Chondrocyte (in vitro differentiated cells): Measurements from ENCODE around the gene GINS2. TPM values are rescaled to one million over a fixed set of nuclear protein-coding genes. Genes with fewer than 3 reads are reported as not detected.

Experiments used
- DNase-seq: peaks from one replicate; pipeline ENCODE4 v3.0.0; 2021; ENCODE audit warnings: mixed read lengths, low spot score
- H3K27ac Mint-ChIP-seq: one replicate; pipeline ENCODE4 v1.8.0; 2021; ENCODE audit warnings: mild to moderate bottlenecking, moderate library complexity, mixed read lengths; ENCODE audit not compliant: unreplicated experiment
- H3K27me3 Mint-ChIP-seq: 2 replicates; pipeline ENCODE4 v1.8.0; 2021; ENCODE audit warnings: low read depth, mixed read lengths
- H3K36me3 Mint-ChIP-seq: 2 replicates; pipeline ENCODE4 v1.8.0; 2021; ENCODE audit warnings: low read depth, mixed read lengths
- H3K4me1 Mint-ChIP-seq: 2 replicates; pipeline ENCODE4 v1.8.0; 2021; ENCODE audit warnings: low read depth, mild to moderate bottlenecking, mixed read lengths
- H3K4me3 Mint-ChIP-seq: one replicate; pipeline ENCODE4 v1.8.0; 2021; ENCODE audit warnings: mild to moderate bottlenecking, moderate library complexity, mixed read lengths; ENCODE audit not compliant: unreplicated experiment
- H3K9me3 Mint-ChIP-seq: 2 replicates; pipeline ENCODE4 v1.8.0; 2021; ENCODE audit warnings: low read depth, mixed read lengths
- total RNA-seq: library from RNA; stranded (reverse); gene quantifications from 3 replicates; pipeline ENCODE4 v1.2.1, GENCODE V29; 2021
- TF ChIP-seq, protein P1 (sequence below): fragments of 200-600 bp; sonication (generic); IDR thresholded peaks from 2 replicates; pipeline ENCODE4 v1.5.0; 2021; ENCODE audit warnings: antibody characterized with exemption, mild to moderate bottlenecking, moderate library complexity

GINS2 gene
- total RNA-seq, 1 donor from 2014 or later = 3.8 TPM

DNA sequence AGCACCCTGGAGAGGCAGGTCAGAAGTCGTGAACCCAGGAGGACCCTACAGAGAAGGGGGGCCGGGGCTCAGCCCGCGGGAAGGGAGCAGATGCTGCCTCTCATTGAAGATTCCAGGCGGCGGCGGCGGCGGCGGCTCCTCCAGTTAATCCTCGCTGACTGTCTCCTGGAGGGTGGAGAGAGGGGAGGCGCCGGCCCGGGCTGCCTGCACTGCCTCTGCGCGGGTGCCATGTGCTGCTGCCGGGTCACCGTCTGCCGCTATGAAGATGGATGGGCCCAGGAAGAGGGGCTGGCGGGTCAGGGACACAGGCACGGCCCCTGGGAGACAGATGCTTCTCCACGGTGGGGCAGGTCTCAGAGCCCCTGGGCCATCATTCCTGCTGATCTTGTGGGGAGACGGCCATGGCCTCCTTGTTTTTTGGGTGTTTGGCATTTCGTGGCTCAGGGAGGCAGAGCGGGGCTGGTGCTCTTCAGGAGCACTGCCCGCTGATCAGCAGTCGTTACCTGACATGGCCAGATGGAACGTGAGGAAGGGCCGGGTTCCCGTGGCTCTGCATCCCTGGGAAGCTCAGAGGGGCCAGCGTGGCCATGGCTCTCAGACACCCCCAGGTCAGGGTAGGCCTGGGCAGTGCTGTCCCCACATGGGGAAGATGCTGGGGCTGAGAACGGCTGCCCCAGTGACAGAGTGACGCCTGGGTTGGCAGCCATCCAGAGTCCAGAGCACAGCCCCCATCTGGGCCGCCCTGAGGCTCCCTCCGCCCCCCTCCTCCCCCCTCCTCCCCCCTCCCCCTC lies 36.1 kb downstream of the GINS2 start:
- no peak for DNase-seq
- Mint-ChIP-seq H3K4me1 (peaks cover 11% of the 10 kb centered on the region), H3K9me3 (no peaks in the 10 kb centered on the region), H3K27ac (peak overlapping the region; percentile 3), H3K27me3 (no peaks in the 10 kb centered on the region), H3K4me3 (no peak overlapping the region), H3K36me3 (peaks cover 4% of the 10 kb centered on the region)
- TF ChIP-seq, protein P1, sequence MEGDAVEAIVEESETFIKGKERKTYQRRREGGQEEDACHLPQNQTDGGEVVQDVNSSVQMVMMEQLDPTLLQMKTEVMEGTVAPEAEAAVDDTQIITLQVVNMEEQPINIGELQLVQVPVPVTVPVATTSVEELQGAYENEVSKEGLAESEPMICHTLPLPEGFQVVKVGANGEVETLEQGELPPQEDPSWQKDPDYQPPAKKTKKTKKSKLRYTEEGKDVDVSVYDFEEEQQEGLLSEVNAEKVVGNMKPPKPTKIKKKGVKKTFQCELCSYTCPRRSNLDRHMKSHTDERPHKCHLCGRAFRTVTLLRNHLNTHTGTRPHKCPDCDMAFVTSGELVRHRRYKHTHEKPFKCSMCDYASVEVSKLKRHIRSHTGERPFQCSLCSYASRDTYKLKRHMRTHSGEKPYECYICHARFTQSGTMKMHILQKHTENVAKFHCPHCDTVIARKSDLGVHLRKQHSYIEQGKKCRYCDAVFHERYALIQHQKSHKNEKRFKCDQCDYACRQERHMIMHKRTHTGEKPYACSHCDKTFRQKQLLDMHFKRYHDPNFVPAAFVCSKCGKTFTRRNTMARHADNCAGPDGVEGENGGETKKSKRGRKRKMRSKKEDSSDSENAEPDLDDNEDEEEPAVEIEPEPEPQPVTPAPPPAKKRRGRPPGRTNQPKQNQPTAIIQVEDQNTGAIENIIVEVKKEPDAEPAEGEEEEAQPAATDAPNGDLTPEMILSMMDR = no peak

DNA sequence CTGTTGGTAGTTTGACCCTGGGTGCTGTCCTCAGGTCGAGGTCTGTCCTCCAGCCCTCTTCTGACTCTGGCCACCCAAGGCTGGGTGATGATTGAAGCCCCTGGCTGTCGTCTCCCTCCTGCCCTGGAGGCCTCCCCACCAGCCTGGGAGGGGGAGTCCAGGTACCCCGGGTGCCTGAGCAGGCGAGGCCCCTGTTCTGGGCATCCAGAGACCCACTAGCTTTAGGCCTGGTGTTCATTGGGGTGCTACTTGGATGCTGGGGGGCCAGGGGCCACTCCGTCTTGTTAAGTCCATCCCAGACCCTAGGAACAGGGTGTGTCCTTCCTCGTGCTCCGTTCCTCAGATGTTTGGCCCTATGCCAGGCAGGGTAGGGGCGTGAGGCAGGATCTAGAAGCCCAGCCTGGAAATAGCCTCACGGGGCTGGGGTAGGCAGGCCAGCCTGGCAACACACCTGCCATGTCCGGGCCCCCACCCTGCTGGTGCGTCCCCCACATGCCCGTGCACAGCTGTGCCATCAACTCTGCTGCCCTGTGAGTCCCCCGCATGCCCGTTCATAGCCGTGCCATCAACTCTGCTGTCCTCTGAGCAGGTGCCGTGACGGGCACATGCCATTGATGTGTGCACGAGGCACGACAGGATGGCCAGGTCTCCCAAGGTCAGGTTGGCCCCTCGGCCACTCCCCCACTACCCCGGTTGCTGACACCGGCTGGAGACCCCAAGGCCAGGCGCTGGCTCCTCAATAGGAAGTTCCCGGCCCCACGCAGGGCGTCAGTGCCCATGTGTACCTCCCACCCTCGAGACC lies 36.9 kb downstream of the GINS2 start:
- Mint-ChIP-seq H3K27me3 (no peaks in the 10 kb centered on the region), H3K4me3 (no peak overlapping the region), H3K9me3 (no peaks in the 10 kb centered on the region), H3K27ac (no peak overlapping the region), H3K36me3 (peaks cover 4% of the 10 kb centered on the region), H3K4me1 (peaks cover 11% of the 10 kb centered on the region)
- TF ChIP-seq, protein P1 = no peak
- DNase-seq = no peak

DNA sequence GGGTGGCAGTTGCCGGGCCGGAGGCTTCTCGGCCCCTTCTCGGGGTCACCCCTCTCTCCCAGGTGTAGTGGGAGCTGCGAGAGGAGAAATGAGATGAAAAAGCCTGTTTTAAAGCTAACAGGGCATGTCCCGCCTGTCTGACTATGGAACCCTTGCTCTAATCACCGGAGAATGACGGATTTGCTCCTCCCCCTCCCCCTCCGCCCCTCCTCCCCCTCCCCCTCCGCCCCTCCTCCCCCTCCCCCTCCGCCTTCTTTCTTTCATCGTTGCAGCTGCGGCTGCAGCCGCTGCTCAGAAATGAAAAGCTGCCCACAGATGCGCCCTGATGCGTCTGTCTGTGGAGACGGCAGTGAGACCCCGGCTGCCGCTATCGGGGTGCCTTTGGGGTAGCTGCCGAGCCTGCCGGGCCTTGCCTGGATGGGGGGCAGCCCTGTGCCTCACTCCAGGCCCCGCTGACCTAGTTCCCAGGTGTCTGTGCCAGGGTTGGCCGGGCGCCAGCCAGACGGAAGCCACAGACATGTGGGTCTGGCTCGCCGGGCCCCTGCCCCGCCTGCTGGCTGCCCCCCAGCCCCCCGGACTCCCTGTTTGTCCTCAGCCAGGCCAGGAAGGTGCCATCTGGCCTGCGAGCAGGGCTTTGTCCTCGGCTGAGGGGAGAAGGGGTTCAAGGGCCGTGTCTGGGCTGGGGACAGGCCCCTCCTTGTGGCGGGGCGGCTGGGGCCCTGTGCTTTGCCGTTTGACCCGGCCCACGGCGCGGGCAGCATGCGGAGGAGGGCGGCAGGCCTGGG lies 37.7 kb downstream of the GINS2 start:
- H3K27ac Mint-ChIP-seq = no peak overlapping the region
- no peak overlapping the region for H3K4me3 Mint-ChIP-seq
- H3K27me3 Mint-ChIP-seq = no peaks in the 10 kb centered on the region
- peaks cover 11% of the 10 kb centered on the region for H3K4me1 Mint-ChIP-seq
- TF ChIP-seq, protein P1 = no peak
- H3K9me3 Mint-ChIP-seq = no peaks in the 10 kb centered on the region
- H3K36me3 Mint-ChIP-seq = peaks cover 2% of the 10 kb centered on the region
- no peak for DNase-seq

DNA sequence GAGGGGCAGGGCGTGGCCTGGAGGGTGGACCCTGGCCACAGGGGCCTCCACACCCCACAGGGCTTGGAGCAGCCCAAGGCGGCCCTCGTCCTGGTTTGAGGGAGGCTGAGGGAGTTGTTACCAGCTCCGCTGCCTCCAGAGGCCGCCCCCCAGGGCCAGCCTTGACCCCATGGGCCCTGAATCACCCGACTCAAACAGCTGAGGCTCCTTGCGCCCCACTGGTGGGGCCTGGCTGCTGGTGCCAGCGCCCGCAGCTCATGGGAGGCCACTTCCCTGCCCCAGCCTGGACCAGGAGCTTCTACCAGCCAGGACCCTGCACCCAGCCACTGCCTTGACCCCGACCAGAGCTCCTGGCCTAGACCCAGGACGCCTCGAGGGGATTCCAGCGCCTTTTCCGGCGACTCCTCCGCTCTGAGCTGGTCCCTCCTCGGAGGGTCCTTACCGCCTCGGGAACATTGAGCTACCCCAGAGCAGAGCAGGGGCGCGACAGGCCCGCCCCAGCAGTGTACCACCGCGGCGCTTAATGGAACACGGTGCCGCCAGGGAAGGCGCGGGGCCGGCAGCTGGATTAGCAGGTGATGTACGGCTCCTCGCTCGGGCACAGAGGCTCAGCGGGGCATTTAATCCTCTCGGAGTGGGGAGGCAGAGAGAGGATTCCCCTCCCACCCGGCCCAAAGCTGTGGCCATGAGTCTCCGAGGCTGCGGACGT lies 38.5 kb downstream of the GINS2 start:
- Mint-ChIP-seq H3K27ac (no peak overlapping the region), H3K4me1 (peaks cover 11% of the 10 kb centered on the region), H3K9me3 (no peaks in the 10 kb centered on the region), H3K27me3 (no peaks in the 10 kb centered on the region), H3K4me3 (no peak overlapping the region), H3K36me3 (no peaks in the 10 kb centered on the region)
- DNase-seq = no peak
- TF ChIP-seq, protein P1 = no peak
